GM19455 (cell line): ENCODE measurements around the gene SNAPC3.
A peak's percentile ranks its signal among the peaks of the same experiment; 100 is the strongest.
"Not testable (repeated sequence)": the region's sequence is repeated elsewhere in the genome, so short reads cannot be mapped to it uniquely, and the experiment has no call there.

Source experiments
- ATAC-seq: cut with Tn5 transposase; IDR thresholded peaks from one replicate; pipeline ENCODE4 v1.9.1; 2021; ENCODE audit not compliant: unreplicated experiment

Gene SNAPC3

GRCh38 chr9:15422372-15423230 is at the start of gene SNAPC3:
TSS of gene SNAPC3 (plus strand) at chr9:15422876. CDS start at chr9:15422880, 4 bp downstream.
- ATAC-seq = peak; percentile 97

- no peak for ATAC-seq
Observed at GRCh38 chr9:15373881-15374280, 48.8 kb upstream of the SNAPC3 start.

GRCh38 chr9:15374310-15374709 is 48.4 kb upstream of the SNAPC3 start:
- no peak for ATAC-seq

- no peak for ATAC-seq
Observed at GRCh38 chr9:15374825-15375224, 47.9 kb upstream of the SNAPC3 start.

GRCh38 chr9:15377625-15378540 is 44.8 kb upstream of the SNAPC3 start:
- no peak for ATAC-seq

GRCh38 chr9:15379317-15379716 is 43.4 kb upstream of the SNAPC3 start:
- ATAC-seq = not testable (repeated sequence)

GRCh38 chr9:15379888-15380287 is 42.8 kb upstream of the SNAPC3 start:
- ATAC-seq = not testable (repeated sequence)

- no peak for ATAC-seq
Observed at GRCh38 chr9:15381491-15381890, 41.2 kb upstream of the SNAPC3 start.

- ATAC-seq = no peak
Observed at GRCh38 chr9:15386465-15386864, 36.2 kb upstream of the SNAPC3 start.

- ATAC-seq = no peak
Observed at GRCh38 chr9:15389173-15389572, 33.5 kb upstream of the SNAPC3 start.

- ATAC-seq = no peak
Observed at GRCh38 chr9:15389631-15390030, 33.0 kb upstream of the SNAPC3 start.

GRCh38 chr9:15390201-15390600 is 32.5 kb upstream of the SNAPC3 start:
- no peak for ATAC-seq

- no peak for ATAC-seq
Observed at GRCh38 chr9:15392363-15392762, 30.3 kb upstream of the SNAPC3 start.

- ATAC-seq = no peak
Observed at GRCh38 chr9:15400281-15400941, 22.3 kb upstream of the SNAPC3 start.

- ATAC-seq = no peak
Observed at GRCh38 chr9:15401266-15401665, 21.4 kb upstream of the SNAPC3 start.

- no peak for ATAC-seq
Observed at GRCh38 chr9:15403155-15403554, 19.5 kb upstream of the SNAPC3 start.

GRCh38 chr9:15404171-15404570 is 18.5 kb upstream of the SNAPC3 start:
- ATAC-seq = no peak

- no peak for ATAC-seq
Observed at GRCh38 chr9:15416880-15417279, 5.8 kb upstream of the SNAPC3 start.

- ATAC-seq = no peak
Observed at GRCh38 chr9:15417626-15418025, 5.0 kb upstream of the SNAPC3 start.

- no peak for ATAC-seq
Observed at GRCh38 chr9:15420796-15421195, 1.9 kb upstream of the SNAPC3 start.

- no peak for ATAC-seq
Observed at GRCh38 chr9:15421532-15421931, 1.1 kb upstream of the SNAPC3 start.
